Inferior parietal cortex (tissue), 1 donor: Measurements from ENCODE around the gene SAT1.

ENCODE experiments used
- DNase-seq: peaks from one replicate; pipeline ENCODE4 v3.0.0-alpha.2; 2016; ENCODE audit errors: extremely low spot score

SAT1 gene

DNA sequence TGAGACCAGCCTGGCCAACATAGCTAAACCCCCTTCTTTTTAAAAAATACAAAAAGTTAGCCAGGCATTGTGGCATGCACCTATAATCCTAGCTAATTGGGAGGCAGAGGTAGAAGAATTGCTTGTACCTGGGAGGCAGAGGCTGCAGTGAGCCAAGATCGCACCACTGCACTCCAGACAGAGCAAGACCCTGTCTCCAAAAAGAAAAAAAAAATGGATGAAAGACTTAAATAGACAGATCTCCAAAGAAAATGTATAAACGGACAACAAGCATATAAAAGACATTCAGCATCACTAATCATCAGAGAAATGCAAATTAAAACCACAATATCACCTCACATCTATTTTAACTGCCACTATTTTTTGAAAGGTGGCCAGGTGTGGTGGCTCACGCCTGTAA lies 6.6 kb upstream of the SAT1 start:
- DNase-seq, result no peak

DNA sequence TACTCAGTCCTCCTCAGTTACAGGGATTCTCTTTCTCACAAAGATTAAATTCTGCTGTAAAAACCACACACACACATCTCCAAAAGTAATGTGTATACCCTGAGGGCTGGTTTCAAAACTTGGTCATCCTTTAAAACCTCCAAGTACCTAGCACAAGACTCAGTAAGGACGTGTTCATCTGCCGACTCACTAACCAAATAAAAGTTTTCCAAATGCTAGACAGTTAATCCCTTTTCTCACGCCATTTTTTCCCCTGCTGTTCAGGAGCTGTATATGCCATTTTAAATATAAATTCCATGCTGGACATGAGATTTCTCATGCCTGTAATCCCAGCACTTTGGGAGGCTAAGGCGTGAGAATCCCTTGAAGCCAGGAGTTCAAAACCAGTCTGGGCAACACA lies 3.9 kb upstream of the SAT1 start:
- no peak for DNase-seq

DNA sequence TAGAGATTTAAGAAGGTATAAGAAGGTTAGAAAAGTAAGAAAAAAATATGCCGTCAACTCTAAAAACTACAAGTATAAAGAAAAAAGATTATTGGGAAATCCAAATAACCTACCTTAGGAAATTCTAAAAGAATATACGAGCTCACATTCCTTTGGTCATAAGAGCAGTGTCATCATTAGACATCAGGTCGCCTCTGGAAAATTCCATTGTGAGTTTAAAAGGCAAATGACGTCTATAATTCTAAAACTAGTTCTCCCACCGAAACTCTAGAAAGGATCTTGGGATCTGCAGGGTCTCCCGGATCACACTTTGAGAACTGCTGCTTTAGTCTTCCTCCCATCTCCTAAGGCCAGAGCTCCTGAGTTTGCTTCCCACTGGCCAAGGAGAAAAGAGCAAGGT lies 518 bp upstream of the SAT1 start:
- no peak for DNase-seq

DNA sequence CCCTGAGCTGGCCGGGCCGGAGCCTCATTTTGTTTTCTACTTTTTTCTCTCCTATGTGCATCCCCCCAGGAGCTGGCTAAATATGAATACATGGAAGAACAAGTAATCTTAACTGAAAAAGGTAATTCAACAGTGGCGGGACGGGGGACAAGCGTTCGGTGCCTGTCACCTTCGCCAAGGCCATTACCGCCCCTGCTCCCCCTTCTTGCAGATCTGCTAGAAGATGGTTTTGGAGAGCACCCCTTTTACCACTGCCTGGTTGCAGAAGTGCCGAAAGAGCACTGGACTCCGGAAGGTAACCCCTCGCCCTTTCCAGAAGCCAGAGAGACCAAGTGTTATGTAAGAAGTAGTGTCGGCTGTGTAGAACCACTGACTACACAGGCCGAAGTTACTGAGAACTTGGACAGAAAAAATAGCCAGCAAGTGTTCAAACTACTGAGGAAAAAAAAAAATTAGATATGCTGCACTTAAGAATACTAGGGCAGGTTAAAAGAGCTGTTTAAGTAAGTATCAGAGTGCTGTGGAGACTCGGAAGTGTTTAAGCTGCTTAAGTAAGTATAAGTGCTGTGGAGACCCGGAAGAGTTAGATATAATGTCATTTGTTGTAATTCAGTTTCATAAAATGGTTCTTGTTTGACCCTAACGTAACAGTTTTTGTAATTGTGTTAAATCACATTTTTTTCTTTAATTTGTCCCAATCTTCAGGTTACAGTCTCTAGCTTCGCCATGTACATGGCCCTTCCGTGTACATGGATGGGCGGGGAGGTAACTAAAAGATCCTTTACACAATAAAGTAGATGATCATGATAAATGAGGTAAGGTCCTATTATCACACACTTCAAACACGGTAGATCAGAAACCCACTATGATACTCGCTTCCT lies 856 bp downstream of the SAT1 start:
- no peak for DNase-seq

DNA sequence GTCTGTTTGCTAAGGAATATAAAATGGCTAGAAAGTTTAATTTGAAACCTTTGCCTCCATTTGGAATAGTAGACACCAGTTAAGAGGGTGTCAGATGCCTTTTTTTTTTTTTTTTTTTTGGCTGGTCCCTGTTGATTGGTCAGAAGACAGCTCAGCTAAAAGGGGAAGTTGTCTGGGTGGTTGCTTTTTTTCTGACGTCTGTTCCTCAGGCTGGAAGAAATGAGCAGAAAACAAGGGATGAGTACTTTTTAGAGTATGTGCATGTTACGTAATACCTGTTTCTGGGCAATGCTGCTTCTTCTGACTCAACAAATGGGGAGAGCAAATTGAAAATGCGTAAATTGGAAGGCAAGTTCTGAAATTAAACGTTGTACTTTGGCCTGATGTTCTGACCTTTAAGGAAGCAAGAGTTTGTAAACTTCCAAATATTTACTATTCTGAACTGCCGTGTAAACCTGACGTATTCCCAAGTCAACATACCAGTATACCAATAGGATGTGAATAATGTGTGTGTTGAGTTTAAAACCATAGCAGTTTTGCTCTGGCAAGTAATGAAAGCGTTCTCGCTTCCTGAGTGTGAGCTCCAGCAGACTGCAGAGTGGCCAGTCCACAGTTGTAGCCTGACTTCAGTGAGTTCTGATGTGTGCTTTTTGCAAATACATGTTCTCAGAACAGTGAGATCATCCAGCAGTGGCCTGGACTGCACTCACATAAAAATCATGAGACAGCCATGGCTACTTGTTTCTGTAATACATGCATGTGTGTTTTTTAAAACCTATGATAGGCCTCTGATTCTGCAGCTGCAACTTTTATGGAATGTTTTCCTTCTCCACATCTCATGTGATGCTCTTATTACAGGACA lies 1.7 kb downstream of the SAT1 start:
- DNase-seq, result no peak

DNA sequence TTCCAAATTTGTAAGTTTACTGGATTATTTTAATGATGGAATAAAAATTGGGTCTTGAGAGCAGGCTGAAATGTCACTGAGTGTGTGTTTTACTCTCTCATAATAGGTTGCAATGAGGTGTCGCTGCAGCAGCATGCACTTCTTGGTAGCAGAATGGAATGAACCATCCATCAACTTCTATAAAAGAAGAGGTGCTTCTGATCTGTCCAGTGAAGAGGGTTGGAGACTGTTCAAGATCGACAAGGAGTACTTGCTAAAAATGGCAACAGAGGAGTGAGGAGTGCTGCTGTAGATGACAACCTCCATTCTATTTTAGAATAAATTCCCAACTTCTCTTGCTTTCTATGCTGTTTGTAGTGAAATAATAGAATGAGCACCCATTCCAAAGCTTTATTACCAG lies 2.6 kb downstream of the SAT1 start:
- DNase-seq, result no peak

DNA sequence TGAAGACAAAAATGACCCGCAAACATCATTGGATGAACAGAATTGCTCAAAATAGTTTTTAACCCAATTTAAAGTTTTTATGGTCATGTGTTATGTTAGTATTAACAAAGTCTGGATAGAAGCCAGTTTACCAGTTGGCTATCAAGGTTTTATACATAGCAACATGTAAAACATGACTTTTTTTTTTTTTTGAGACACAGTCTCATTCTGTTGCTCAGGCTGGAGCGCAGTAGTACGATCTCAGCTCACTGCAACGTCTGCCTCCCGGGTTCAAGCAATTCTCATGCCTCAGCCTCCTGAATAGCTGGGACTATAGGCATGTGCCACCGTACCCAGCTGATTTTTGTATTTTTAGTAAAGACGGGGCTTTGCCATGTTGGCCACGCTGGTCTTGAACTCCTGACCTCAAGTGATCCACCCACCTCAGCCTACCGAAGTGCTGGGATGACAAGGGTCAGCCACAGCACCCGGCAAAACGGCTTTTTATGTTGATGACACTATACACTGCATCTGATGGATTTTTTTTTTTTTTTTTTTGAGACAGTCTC lies 3.4 kb downstream of the SAT1 start:
- no peak for DNase-seq

DNA sequence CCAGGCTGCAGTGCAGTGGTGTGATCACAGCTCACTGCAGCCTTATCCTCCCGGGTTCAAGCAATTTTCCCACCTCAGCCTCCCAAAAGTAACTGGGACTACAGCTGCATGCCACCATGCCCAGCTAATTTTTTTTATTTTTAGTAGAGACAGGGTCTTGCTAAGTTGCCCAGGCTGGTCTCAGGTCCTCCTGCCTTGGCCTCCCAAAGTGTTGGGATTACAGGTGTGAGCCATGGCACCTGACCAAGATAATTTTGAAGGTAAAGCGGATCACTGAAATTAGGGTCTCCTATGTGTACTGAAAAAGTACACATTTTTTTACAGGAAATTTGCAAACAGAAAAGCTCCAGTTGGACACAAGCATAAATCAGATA lies 4.8 kb downstream of the SAT1 start:
- DNase-seq, result no peak

DNA sequence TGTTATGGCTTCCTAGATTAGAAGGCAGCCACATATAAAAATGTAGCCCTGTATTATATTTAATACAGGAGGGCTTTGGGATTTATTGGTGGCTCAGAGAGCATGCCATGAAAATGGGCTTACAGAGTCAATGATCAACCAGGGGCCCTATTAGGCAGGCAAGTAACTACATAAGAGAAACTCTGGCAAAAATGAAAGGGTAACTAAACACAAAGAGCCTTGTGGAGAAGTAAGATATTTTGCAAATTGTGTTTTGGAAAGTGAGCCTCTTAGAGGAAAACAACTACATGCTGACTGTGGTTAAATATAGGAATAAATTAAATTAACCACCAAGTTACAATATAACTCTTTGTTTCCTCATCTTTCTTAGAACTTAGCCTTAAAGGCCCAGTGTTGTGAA lies 5.5 kb downstream of the SAT1 start:
- no peak for DNase-seq

DNA sequence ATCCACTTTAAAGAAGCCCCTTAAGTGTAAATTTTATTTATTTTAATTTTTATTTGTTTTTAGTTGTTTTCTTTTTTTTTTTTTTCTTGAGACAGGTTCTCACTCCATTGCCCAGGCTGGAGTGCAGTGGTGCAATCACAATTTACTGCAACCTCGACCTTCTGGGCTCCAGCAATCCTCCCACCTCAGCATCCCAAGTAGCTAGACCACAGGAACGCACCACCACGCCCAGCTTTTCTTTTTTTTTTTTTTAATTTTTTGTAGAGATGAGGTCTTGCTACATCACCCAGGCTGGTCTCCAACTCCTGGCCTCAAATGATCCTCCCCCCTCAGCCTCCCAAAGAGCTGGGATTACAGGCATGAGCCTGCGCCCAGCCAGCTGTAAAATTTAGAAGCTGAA lies 6.0 kb downstream of the SAT1 start:
- DNase-seq, result no peak

DNA sequence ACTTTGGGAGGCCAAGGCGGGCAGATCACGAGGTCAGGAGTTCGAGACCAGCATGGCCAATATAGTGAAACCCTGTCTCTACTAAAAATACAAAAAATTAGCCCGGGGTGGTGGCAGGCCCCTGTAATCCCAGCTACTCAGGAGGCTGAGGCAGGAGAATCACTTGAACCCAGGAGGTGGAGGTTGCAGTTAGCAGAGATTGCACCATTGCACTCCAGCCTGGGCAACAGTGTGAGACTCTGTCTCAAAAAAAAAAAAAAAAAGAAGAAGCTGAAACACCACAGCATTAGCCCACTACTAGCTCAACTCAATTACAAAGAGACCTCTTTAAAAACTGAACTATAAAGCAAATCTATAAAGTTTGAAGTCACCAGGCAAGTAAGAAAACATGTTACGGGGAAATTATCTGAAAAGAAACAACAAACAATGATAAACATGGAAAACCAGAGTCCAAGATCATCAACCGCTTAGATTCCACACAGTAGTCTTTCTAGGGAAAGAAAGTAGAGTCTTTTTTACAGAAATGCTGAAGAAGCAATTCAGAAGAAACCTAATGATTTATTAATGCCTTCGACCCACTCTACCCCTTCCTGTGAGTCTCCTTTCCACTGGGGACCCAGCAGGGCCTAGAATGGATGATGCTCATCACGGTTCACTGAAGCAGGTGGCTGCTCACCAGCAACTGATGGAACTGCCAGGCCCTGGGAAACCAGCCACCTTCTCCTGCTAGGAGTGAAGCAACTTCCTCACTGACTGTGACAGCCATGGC lies 6.6 kb downstream of the SAT1 start:
- DNase-seq, result no peak

DNA sequence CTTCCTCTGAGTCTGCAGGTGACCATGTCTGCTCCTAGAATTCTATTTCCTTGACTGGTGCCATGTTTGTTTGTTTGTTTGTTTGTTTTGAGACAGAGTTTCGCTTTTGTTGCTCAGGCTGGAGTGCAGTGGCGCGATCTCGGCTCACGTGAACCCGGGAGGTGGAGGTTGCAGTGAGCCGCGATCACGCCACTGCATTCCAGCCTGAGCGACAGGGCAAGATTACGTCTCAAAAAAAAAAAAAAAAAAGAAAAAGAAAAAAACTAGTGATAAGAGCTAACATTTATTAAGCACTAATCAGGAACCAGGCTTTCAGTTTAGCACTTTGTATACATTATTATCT lies 7.2 kb downstream of the SAT1 start:
- no peak for DNase-seq

DNA sequence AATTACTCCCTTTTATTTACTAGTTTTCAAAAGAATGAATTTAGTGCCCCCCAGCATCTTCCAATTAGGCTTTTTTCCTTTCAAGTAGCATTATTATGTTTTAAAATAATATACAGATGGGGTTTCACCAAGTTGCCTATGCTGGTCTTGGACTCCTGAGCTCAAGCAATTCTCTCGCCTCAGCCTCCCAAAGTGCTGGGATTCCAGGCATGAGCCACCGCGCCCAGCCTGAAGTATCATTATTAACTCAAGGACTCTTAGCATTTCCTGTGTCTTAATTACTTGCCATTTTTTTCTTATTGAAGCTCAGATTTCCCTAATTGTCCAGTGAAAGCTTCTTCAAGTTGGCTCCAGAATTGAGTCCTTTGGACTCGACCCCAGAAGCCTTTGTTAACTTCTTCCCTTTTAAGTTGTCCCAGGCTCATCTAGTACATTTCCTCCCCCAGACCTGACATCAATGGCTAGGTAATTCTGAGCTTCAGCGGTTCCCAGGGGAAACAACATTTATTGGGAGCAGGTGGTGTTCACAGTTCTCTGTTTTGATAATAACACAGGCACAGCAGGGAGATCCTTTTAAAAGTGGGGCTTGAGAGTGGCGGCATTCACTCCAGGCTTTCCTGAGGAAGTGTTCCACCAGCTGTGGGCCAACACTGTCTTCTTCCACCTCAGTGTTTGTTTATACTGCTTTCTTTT lies 10.0 kb downstream of the SAT1 start:
- DNase-seq, result no peak

DNA sequence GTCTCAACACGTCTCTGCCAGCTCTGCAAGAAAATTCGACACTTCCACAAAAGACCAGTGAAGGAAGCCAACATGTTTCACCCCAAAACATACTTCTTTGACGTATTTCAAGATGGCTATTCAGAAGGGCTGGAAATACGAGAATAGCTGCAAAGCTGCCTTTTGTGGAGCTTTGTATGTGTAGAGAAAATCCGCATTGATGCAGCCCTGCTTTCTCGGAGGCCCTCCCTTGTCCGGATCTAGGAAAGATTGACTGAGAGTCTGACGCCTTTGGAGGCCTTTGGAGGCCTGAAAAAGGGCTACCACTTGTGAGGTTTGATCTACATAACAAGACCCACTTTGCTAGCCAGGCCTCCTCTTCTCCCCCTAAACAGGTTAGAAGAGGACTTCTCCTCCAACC lies 12.2 kb downstream of the SAT1 start:
- no peak for DNase-seq

DNA sequence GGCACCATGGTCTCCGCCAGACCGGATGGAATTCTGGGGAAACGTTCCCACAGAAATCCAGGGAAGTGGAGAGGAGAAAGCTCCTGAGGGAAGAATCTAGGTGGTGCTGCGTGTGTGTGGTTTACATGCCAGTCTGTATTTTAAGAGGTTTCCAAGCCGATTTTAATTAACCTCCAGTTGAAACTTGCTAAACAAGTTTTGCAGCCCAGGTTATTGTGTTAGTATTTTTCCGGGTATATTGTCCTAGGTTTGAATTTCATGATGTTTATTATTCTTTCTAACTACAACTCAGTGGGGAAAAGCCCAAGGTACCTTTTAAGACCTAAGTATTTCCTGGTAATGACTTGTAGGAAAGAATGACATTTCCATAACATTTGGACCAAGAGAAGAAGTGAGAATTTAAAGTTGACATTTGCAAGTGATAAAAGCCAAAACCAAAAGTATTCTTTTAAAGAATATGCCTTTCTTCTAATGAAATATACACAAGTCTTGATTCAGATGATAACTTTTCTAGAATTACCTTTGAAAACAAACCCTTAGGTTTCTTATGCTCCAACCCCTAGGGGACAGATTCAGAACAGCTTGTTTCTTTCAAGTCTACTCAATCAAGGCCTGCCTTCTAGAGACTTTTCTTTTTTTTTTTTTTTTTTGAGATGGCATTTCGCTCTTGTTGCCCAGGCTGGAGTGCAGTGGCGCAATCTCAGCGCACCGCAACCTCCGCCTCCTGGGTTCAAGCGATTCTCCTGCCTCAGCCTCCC lies 14.6 kb downstream of the SAT1 start:
- DNase-seq, result no peak

DNA sequence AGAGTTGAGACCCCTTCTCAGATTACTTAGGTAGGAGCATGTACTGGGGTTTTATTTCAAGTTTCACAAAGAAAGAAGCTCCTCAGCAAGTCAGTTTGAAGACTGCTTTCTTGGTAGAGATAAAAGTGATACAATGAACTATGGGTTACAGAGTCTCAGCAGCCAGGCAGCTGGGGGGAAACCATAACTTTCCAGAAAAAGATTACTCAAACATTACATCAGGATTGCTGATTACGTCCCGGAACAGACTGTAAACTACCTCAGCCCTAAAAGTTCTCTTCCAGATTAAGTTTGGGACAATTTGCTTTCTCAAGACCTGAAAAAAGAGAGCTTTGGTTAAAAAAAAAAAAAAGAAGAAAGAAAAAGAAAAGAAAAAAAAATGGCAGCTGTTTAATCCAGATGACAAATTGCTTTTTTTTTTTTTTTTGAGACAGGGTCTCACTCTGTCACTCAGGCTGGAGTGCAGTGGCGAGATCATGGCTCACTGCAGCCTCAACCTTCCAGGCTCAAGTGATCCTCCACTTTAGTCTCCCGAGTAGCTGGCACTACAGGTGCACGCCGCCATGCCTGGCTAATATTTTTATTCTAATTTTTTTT lies 16.6 kb downstream of the SAT1 start:
- no peak for DNase-seq

DNA sequence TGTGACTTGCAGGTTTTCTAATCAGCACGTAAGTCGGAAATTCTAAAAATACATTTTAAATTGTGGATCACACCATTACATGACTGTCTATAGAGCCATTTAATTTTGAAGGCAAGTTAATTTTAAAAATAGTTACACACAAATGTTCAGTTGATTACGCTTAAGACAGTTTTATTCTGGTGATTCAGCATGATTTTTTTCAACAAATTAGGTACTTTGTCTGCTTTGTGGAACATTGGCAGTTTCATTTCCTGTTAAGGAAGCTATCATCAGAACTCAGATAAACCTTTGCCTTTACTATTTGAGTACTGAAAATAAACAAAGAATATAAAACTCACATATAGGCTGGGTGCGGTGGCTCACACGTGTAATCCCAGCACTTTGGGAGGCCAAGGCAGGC lies 19.5 kb downstream of the SAT1 start:
- DNase-seq, result no peak

DNA sequence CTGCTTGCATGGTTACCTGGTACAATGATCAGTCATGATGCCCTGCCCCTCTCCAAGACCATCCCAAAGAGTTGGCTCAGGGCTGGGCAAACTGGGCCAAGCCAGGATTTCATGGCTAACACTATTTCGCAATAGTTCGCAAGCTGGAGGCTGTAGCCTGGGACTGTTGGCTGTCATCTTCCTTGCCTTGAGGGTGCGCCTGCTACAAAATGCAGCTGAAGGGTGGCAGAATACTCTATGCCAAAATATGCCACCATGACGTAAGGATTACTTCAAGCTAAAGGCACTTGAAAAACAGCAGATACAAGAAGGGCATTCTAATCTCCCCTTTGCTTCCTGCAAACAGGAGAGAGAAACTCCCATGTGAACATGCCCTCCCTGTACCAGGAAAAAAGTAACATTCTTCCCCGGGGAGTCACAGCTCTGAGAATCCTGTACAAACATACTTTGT lies 21.0 kb downstream of the SAT1 start:
- DNase-seq, result no peak

DNA sequence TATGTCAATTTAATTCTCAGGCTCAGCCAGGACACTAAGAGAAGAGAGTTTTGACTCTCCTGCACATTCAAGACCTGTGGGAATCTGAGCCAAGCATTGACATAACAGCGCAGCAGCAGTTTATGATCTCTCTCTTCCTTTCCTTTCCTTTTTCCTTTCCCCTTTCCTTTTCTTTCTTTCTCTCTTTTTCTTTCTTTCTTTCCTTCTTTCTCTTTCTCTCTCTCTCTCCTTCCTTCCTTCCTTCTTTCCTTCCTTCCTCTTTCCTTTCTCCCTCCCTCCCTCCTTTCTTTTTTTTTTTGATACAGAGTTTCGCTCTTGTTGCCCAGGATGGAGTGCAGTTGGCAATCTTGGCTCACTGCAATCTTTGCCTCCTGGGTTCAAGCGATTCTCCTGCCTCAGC lies 21.6 kb downstream of the SAT1 start:
- DNase-seq, result no peak

DNA sequence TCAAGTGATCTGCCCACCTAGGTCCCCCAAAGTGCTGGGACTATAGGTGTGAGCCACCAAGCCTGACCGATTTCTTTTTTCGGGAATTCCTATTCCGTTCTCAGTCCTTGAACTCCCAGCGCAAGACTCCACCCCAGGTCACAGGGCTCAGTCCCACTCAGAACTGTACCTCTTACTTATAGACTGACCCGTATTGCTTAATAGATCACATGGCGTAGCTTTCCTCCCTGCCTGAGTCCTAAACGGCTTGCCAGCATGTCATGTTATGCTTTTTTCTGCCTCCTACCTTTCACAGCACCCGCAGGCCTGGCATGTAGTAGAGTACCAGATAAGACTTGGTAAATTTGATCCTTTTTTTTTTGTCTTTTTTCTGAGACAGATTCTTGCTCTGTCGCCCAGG lies 22.4 kb downstream of the SAT1 start:
- DNase-seq, result no peak
